ENCODE measurements around the gene LARP4B.

LARP4B gene

DNA sequence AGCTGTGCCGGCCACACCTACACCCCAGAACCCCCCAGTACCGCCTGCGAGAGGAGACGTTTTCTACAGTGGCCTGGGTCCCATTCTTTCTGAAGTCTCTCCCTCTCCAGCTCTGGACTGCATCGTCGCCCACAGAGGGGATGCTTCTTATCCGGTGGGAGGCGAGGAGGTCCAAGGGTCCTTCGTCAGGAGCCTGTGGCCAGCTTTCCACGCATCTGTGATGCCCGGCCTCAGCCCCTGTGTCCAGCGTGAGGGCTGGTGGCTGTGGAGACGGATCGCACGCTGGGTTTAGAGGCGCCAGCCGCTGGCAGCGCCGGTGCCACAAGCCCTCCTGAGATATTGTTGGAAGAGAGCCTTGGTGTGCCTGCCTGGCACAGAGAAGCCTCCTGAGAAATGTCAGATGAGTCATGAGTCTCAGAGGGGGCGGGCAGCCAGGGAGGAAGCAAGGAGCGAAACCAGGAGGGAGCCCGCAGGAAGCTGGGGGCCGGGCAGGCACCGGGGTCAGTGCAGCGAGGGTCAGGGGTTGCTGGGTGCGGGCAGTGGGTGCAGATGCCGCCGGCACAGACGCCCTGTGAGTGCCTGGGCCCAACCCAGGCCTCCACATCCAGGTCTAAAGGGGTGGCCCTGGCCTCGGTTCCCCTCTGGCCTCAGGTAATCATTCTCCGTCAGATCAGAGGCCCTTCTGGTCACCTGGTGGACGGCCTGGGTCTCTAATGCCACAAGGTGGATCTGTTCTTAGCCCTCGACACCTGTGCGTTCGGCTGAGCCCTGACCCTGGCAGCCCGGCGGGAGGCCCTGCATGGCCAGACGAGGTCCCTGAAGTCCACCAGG, 156.0 kb downstream of the LARP4B start:
- Histone ChIP-seq H3K79me2 (ENCODE audit: low read length) (no peaks in the 10 kb centered on the region), H3K4me1 (ENCODE audit: low read length) (no peaks in the 10 kb centered on the region), H3K4me2 (ENCODE audit: low read length) (no peak overlapping the region), H3K27ac (ENCODE audit: low read length) (no peak overlapping the region), H3K36me3 (replicated peaks; ENCODE audit: low read depth, low read length) (no peaks in the 10 kb centered on the region), H3K9me3 (ENCODE audit: insufficient read depth, low read length) (no peaks in the 10 kb centered on the region), H3K27me3 (ENCODE audit: low read depth, low read length) (no peaks in the 10 kb centered on the region), H3K4me3 (ENCODE audit: low read length) (no peak overlapping the region), H3K9ac (ENCODE audit: low read length) (no peak overlapping the region), H4K20me1 (ENCODE audit: insufficient read depth, low read length) (no peaks in the 10 kb centered on the region), H2AFZ (ENCODE audit: low read depth, low read length) (no peak overlapping the region)
- TF ChIP-seq, protein P1, sequence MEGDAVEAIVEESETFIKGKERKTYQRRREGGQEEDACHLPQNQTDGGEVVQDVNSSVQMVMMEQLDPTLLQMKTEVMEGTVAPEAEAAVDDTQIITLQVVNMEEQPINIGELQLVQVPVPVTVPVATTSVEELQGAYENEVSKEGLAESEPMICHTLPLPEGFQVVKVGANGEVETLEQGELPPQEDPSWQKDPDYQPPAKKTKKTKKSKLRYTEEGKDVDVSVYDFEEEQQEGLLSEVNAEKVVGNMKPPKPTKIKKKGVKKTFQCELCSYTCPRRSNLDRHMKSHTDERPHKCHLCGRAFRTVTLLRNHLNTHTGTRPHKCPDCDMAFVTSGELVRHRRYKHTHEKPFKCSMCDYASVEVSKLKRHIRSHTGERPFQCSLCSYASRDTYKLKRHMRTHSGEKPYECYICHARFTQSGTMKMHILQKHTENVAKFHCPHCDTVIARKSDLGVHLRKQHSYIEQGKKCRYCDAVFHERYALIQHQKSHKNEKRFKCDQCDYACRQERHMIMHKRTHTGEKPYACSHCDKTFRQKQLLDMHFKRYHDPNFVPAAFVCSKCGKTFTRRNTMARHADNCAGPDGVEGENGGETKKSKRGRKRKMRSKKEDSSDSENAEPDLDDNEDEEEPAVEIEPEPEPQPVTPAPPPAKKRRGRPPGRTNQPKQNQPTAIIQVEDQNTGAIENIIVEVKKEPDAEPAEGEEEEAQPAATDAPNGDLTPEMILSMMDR (IDR thresholded peaks at IDR 0.05; ENCODE audit: low read depth, low read length): no peak
- TF ChIP-seq EZH2phosphoT487 (IDR thresholded peaks at IDR 0.05; ENCODE audit: low read depth): no peak

DNA sequence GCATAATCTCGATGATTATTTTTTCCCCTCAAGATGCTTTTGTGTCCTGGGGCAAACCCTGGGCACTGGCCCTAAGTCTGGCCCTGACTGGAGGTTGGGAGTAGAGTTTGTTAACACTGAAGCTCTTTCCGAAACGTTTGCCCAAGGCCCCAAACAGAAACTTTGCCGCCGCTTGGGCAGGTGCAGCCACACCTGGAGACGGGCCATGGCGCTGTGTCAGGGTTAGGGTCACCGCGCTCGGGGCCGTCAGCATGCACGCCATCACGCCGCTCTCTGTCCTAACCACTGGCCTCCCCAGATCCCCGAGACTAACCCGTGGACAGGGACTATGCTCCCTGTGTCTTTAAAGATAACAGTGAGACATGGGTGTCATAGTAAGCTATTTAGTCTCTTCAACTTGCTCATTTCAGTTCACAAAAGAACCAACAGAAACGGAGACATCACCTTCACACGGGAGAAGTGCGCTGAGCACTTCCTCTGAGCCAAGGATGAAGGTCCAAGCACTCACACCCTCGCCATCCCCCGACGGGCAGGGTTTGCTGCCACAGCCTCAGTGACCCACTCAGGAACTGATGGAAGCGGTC, 156.8 kb downstream of the LARP4B start:
- Histone ChIP-seq H2AFZ (ENCODE audit: low read depth, low read length) (no peak overlapping the region), H3K27me3 (ENCODE audit: low read depth, low read length) (no peaks in the 10 kb centered on the region), H3K9me3 (ENCODE audit: insufficient read depth, low read length) (no peaks in the 10 kb centered on the region), H3K27ac (ENCODE audit: low read length) (no peak overlapping the region), H3K4me3 (ENCODE audit: low read length) (no peak overlapping the region), H4K20me1 (ENCODE audit: insufficient read depth, low read length) (no peaks in the 10 kb centered on the region), H3K4me1 (ENCODE audit: low read length) (no peaks in the 10 kb centered on the region), H3K4me2 (ENCODE audit: low read length) (no peak overlapping the region), H3K36me3 (replicated peaks; ENCODE audit: low read depth, low read length) (no peaks in the 10 kb centered on the region), H3K79me2 (ENCODE audit: low read length) (no peaks in the 10 kb centered on the region), H3K9ac (ENCODE audit: low read length) (no peak overlapping the region)
- no peak for TF ChIP-seq EZH2phosphoT487 (IDR thresholded peaks at IDR 0.05; ENCODE audit: low read depth)
- TF ChIP-seq, protein P1 (IDR thresholded peaks at IDR 0.05; ENCODE audit: low read depth, low read length): no peak

DNA sequence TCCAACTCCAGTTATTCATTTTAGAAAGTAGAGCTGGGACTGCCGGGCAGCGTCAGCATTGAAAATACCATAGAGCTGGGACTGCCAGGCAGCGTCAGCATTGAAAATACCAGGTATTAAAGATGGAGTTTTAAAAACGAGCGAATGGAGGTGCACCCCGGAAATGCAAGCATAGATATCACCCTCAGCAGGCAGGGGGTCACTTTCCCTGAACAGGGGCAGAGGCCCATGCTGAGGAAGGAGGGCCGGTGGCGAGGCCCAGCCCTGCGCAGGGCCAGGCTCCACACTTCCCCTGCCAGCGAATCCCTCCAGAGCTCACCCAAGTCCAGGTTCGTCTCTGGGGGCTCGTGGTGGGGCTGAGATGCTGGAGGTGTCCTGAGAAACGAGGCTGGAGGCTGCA, 157.3 kb downstream of the LARP4B start:
- H3K79me2 ChIP-seq (ENCODE audit: low read length): no peaks in the 10 kb centered on the region
- no peaks in the 10 kb centered on the region for H3K36me3 ChIP-seq (replicated peaks; ENCODE audit: low read depth, low read length)
- no peaks in the 10 kb centered on the region for H3K27me3 ChIP-seq (ENCODE audit: low read depth, low read length)
- no peak overlapping the region for H3K27ac ChIP-seq (ENCODE audit: low read length)
- H3K4me2 ChIP-seq (ENCODE audit: low read length): no peak overlapping the region
- no peak overlapping the region for H2AFZ ChIP-seq (ENCODE audit: low read depth, low read length)
- no peaks in the 10 kb centered on the region for H4K20me1 ChIP-seq (ENCODE audit: insufficient read depth, low read length)
- H3K4me3 ChIP-seq (ENCODE audit: low read length): no peak overlapping the region
- no peaks in the 10 kb centered on the region for H3K9me3 ChIP-seq (ENCODE audit: insufficient read depth, low read length)
- H3K9ac ChIP-seq (ENCODE audit: low read length): no peak overlapping the region
- no peak for TF ChIP-seq EZH2phosphoT487 (IDR thresholded peaks at IDR 0.05; ENCODE audit: low read depth)
- TF ChIP-seq, protein P1 (IDR thresholded peaks at IDR 0.05; ENCODE audit: low read depth, low read length): no peak
- H3K4me1 ChIP-seq (ENCODE audit: low read length): no peaks in the 10 kb centered on the region

DNA sequence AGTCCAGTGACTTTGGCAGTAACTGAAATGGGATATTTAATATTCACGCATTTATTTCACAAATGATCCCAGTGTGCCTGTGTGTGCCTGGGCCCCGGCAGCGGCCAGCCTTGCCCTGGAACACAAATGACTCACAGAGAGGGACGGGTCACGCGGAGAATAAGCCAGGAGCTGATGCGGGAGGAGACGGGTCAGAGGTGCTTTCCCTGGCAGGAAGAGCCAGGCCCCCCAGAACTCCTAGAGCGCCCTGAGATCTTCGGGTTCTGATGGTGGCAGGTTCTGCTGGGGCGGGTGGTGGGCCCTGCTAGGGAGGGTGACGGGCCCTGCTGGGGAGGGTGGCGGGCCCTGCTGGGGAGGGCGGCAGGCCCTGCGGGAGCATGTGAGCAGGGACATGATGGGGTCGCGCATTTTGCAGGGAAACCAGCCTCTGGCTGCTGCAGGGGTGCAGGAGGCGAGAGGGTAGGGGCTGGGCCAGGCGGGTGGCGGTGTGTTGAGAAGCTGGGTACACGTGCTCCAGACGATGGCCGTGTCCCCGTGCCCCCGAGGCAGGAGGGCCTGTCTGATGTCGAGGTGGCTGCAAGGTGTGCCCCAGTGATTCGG, 157.8 kb downstream of the LARP4B start:
- no peak overlapping the region for H3K4me2 ChIP-seq (ENCODE audit: low read length)
- no peak overlapping the region for H3K27ac ChIP-seq (ENCODE audit: low read length)
- H3K9ac ChIP-seq (ENCODE audit: low read length): no peak overlapping the region
- no peak overlapping the region for H2AFZ ChIP-seq (ENCODE audit: low read depth, low read length)
- no peak overlapping the region for H3K4me3 ChIP-seq (ENCODE audit: low read length)
- no peaks in the 10 kb centered on the region for H3K79me2 ChIP-seq (ENCODE audit: low read length)
- no peaks in the 10 kb centered on the region for H4K20me1 ChIP-seq (ENCODE audit: insufficient read depth, low read length)
- no peaks in the 10 kb centered on the region for H3K27me3 ChIP-seq (ENCODE audit: low read depth, low read length)
- TF ChIP-seq, protein P1 (IDR thresholded peaks at IDR 0.05; ENCODE audit: low read depth, low read length): no peak
- no peak for TF ChIP-seq EZH2phosphoT487 (IDR thresholded peaks at IDR 0.05; ENCODE audit: low read depth)
- no peaks in the 10 kb centered on the region for H3K36me3 ChIP-seq (replicated peaks; ENCODE audit: low read depth, low read length)
- H3K9me3 ChIP-seq (ENCODE audit: insufficient read depth, low read length): no peaks in the 10 kb centered on the region
- no peaks in the 10 kb centered on the region for H3K4me1 ChIP-seq (ENCODE audit: low read length)
